ENCODE results near the gene OR2W3.

OR2W3 gene

GRCh38 chr1:247919952-247920351 is 24.6 kb downstream of the OR2W3 start, which contains the start of gene OR2T8:
TSS of gene OR2T8 (plus strand) at chr1:247920252. CDS start at chr1:247921018, 766 bp downstream.
- no peak for DNase-seq (ENCODE audit: low read depth)

- DNase-seq (ENCODE audit: low read depth): no peak
Measured at GRCh38 chr1:247923941-247924340, 28.6 kb downstream of the OR2W3 start.

GRCh38 chr1:247924868-247925267 is 29.5 kb downstream of the OR2W3 start, which contains the start of gene OR2AJ1:
TSS of gene OR2AJ1 (plus strand) at chr1:247924889. CDS start at chr1:247933769, 8,880 bp downstream.
- DNase-seq (ENCODE audit: low read depth): no peak

GRCh38 chr1:247933989-247934388 is 38.6 kb downstream of the OR2W3 start:
- DNase-seq (ENCODE audit: low read depth): no peak

GRCh38 chr1:247935781-247936180 is 40.4 kb downstream of the OR2W3 start:
- DNase-seq (ENCODE audit: low read depth): no peak

- no peak for DNase-seq (ENCODE audit: low read depth)
Measured at GRCh38 chr1:247936415-247936814, 41.0 kb downstream of the OR2W3 start.

GRCh38 chr1:247936965-247937734 is 41.8 kb downstream of the OR2W3 start:
- peak; percentile 67 for DNase-seq (ENCODE audit: low read depth)

GRCh38 chr1:247942624-247943023 is 47.2 kb downstream of the OR2W3 start:
- no peak for DNase-seq (ENCODE audit: low read depth)

Data from T follicular helper cell (primary cell).